ENCODE measurements around the gene SIK2.
"Not testable (repeated sequence)": the region's sequence is repeated elsewhere in the genome, so short reads cannot be mapped to it uniquely, and the experiment has no call there.

Gene SIK2

DNA sequence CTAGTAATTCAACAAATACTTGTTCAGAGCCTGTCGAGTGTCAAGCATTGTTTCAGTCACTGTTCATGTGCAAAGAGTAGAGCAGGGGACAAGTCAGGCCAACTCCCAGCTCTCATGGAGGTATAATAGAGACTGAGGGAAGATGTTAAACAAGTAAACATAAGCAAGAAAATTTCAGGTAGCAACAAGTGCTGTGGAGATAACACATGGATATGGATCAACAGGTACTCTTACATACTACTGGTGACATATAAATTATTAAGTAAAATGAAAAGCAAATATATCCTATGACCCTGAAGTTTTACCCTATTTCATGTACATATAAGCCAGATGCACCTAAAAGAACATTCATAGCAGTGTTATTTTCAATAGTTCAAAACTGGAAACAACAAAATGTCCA lies 42.7 kb downstream of the SIK2 start:
- no peak overlapping the region for H3K4me3 ChIP-seq (ENCODE audit: low read depth, low read length)
- DNase-seq (ENCODE audit: low read depth, low spot score) = no peak
- TF ChIP-seq, protein P1, sequence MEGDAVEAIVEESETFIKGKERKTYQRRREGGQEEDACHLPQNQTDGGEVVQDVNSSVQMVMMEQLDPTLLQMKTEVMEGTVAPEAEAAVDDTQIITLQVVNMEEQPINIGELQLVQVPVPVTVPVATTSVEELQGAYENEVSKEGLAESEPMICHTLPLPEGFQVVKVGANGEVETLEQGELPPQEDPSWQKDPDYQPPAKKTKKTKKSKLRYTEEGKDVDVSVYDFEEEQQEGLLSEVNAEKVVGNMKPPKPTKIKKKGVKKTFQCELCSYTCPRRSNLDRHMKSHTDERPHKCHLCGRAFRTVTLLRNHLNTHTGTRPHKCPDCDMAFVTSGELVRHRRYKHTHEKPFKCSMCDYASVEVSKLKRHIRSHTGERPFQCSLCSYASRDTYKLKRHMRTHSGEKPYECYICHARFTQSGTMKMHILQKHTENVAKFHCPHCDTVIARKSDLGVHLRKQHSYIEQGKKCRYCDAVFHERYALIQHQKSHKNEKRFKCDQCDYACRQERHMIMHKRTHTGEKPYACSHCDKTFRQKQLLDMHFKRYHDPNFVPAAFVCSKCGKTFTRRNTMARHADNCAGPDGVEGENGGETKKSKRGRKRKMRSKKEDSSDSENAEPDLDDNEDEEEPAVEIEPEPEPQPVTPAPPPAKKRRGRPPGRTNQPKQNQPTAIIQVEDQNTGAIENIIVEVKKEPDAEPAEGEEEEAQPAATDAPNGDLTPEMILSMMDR (IDR thresholded peaks at IDR 0.05; ENCODE audit: low read depth, low read length) = no peak
- in situ Hi-C loops (cut with HindIII; ENCODE audit: low sequenced_read_pairs) = no loop called here

DNA sequence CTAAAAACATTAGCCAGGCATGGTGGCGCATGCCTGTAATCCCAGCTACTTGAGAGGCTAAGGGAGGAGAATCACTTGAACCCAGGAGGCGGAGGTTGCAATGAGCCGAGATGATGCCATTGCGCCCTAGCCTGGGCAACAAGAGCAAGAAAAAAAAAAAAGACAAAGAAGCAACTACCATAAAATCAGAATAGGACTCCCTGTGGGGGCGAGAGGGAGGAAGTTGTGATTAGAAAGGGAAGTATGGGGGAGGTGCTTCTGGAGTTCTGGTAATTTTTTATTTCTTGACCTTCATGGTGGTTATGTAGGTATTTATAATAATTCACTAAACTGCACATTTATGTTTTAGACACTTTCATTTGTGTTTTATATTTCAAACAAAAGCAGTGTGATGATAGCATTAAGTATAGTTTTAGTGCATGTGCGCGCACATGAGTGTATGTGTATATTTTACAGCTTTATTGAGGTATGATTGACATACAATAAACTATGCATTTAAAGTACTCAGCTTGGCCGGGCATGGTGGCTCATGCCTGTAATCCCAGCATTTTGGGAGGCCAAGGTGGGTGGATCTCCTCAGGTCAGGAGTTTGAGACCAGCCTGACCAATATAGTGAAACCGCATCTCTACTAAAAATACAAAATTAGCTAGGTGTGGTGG lies 43.5 kb downstream of the SIK2 start:
- TF ChIP-seq, protein P1 (IDR thresholded peaks at IDR 0.05; ENCODE audit: low read depth, low read length) = no peak
- in situ Hi-C loops (cut with HindIII; ENCODE audit: low sequenced_read_pairs) = no loop called here
- DNase-seq (ENCODE audit: low read depth, low spot score) = no peak
- no peak overlapping the region for H3K4me3 ChIP-seq (ENCODE audit: low read depth, low read length)

DNA sequence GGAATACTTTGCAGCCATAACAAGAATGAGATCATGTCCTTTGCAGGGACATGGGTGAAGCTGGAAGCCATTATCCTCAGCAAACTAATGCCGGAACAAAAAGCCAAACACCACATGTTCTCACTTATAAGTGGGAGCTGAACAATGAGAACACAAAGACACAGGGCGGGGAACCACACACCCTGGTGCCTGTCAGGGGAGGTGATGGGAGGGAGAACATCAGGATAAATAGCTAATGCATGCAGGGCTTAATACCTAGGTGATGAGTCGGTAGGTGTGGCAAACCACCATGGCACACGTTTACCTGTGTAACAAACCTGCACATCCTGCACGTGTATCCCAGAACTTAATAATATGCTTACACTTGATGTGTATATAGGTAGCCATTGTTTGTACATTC lies 49.1 kb downstream of the SIK2 start:
- DNase-seq (ENCODE audit: low read depth, low spot score); H3K4me3 ChIP-seq (ENCODE audit: low read depth, low read length); in situ Hi-C loops (cut with HindIII; ENCODE audit: low sequenced_read_pairs): not testable (repeated sequence)

DNA sequence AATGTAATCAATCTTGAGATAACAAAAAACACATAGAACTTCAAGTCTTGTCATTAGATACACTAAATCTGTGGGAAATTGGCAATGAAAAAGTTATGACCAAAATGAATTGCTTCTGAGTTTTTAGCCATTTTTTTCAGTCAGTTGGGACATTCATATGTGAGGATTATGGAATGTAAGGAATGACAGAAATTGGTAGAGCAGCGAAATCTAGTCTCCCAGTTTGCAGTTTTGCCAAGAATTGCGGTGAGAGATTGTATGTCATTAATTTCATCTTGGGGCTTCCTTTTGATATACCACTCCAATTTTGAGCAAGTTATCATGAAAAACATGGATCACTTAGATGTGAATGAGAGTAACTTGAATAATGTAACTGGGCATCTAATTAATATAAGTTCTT lies 49.9 kb downstream of the SIK2 start:
- in situ Hi-C loops (cut with HindIII; ENCODE audit: low sequenced_read_pairs) = no loop called here
- no peak overlapping the region for H3K4me3 ChIP-seq (ENCODE audit: low read depth, low read length)
- no peak for DNase-seq (ENCODE audit: low read depth, low spot score)
- TF ChIP-seq, protein P1 (IDR thresholded peaks at IDR 0.05; ENCODE audit: low read depth, low read length) = no peak

DNA sequence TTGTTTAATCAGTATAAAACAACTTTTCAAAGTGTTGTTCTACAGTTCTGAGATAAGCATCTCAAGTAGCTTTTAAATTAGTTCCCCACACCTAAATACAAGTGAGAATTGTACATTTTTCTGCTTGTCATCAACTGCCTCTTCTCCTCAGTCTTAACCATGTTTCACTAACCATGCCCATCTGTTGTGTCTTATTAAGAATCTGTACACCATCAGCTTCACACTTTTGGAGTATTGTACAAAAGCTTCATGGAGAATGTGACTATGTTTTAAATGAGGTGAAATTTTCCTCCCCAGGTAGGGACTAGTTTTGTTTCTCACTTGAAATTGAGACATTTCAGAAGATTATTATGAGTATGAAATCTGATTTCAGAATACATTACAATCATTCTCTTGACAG lies 52.4 kb downstream of the SIK2 start:
- DNase-seq (ENCODE audit: low read depth, low spot score) = no peak
- in situ Hi-C loops (cut with HindIII; ENCODE audit: low sequenced_read_pairs) = no loop called here
- H3K4me3 ChIP-seq (ENCODE audit: low read depth, low read length) = no peak overlapping the region
- TF ChIP-seq, protein P1 (IDR thresholded peaks at IDR 0.05; ENCODE audit: low read depth, low read length) = no peak

DNA sequence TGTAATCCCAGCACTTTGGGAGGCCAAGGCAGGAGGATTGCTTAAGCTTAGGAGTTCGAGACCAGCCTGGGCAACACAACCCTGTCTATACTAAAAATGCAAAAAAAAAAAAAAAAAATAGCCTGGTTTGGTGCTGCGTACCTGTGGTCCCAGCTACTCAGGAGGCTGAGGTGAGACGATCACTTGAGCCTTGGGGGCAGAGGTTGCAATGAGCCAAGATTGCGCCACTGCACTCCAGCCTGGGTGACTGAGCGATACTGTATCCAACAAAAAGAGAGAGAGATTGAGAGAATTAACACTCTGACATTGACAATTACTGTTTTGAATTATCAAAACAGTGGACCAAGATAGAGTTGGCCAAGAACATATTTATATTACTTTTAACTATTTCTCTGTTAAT lies 53.7 kb downstream of the SIK2 start:
- no peak overlapping the region for H3K4me3 ChIP-seq (ENCODE audit: low read depth, low read length)

DNA sequence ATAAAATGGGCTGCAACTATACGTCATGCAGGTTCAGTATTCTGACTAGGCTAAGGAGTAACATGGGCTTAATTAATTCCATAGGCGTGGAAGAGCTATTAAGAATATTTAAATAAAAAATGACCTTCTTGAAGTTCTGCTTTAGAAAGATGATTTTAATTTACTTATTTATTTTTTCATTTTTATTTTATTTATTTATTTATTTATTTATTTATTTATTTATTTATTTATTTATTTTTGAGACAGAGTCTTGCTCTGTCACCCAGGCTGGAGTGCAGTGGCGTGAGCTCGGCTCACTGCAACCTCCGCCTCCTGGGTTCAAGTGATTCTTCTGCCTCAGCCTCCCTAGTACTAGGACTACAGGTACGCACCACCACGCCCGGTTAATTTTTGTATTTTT lies 55.7 kb downstream of the SIK2 start:
- DNase-seq (ENCODE audit: low read depth, low spot score); H3K4me3 ChIP-seq (ENCODE audit: low read depth, low read length); in situ Hi-C loops (cut with HindIII; ENCODE audit: low sequenced_read_pairs): not testable (repeated sequence)

More for the DNA sequence above, 53.7 kb downstream of the SIK2 start:
- in situ Hi-C loops (cut with HindIII; ENCODE audit: low sequenced_read_pairs) = no loop called here
- TF ChIP-seq, protein P1 (IDR thresholded peaks at IDR 0.05; ENCODE audit: low read depth, low read length) = no peak
- no peak for DNase-seq (ENCODE audit: low read depth, low spot score)

- in situ Hi-C loops (cut with HindIII; ENCODE audit: low sequenced_read_pairs); DNase-seq (ENCODE audit: low read depth, low spot score); H3K4me3 ChIP-seq (ENCODE audit: low read depth, low read length): not testable (repeated sequence)
Measured at GRCh38 chr11:111658493-111658892, 56.2 kb downstream of the SIK2 start.
